ENCODE measurements around the gene TMEM179B. TPM values are rescaled to one million over a fixed set of nuclear protein-coding genes. Genes with fewer than 3 reads are reported as not detected.

The TMEM179B gene
- polyA plus RNA-seq, 3 donors from 2014 or later = 162 to 290 (median 174) TPM

DNA sequence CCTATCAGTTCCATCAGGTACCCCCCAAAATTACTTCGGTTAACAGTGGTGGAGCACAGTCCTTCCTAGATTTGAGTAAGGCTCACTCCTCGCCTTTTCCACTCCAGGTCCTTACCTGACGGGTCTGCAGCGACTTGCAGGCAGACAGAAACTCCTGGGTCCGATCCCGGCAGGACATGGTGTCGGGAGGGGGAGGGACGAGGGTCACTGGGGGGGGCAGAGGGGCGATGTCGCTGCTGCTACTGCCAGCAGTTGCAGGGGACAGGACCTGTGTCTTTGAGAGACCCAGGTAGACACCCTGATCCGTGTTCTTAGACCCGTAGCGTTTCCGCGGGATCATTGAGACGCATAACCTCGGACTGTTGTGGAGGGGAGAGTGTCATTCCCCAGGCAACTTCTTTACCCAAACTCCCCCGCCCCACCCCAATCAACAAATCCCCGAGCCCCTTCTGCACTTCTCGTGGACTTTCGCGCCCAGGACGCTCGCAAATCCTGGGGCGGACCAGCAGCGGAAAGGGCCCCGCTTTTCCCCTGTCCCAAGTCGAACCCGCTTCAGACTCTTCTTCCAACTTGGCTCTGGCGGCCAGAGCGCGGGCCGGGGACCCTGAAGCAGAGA, 43.8 kb downstream of the TMEM179B start:
- Mint-ChIP-seq H3K4me1 (peaks cover 30 to 55% of the 10 kb centered on the region in 2 donors), H3K9me3 (no peaks in the 10 kb centered on the region), H3K27me3 (ENCODE audit: low read depth in 3 of 3) (peaks cover 5 to 10% (median 6%) of the 10 kb centered on the region in 3 donors), H3K27ac (peak overlapping the region; percentile 95 to 100 (median 98)), H3K4me3 (peak overlapping the region; percentile 93 to 97 (median 95)), H3K36me3 (peaks cover 6 to 18% (median 8%) of the 10 kb centered on the region in 3 donors)
- DNase-seq = no peak

DNA sequence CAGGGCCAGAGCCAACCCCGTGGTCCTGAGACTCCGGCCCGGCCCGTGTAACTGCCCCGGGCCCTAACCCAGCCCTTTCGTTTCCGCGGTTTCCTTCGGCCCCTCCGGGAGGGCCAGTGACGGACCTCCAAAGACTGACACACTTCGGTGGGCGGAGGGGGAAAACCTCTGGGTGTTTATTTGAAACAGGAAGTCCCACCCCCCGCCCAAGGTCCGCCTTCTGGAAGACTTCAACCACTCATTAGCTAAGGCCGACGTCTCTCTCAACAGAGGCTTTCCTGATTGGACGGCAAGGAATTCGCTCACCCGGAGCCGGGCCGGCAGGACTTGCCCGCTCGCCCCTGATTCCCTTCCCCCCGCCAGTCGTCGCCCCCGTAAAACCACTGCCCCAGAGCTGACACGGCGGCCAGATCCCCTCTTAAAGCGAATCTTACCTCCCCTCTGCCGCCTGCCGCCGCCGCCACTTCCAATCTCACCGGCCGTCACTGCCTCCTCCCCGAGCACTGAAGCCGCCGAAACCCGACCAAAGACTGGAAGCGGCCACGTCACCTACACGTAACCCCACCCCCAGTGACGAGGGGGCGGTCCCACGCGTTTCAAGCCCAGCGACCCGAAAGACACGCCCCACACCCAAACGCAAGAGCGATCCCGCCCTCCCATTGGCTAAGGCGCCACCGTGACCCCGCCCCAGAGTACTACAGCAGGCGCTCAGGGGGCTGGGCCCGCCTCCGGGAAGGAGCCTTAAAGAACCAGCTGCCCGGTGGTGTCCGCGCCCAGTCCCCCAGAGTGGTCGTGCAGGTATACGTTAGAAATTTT, 44.5 kb downstream of the TMEM179B start, which contains the start of gene STX5:
STX5 (minus strand) TSS at position 532 of the 816 bp plus-strand sequence. CDS start 808 bp downstream, outside the sequence.
- Mint-ChIP-seq H3K4me1 (peaks cover 34 to 55% of the 10 kb centered on the region in 2 donors), H3K36me3 (peaks cover 6 to 21% (median 8%) of the 10 kb centered on the region in 3 donors), H3K27me3 (ENCODE audit: low read depth in 3 of 3) (peaks cover 5 to 10% (median 8%) of the 10 kb centered on the region in 3 donors)

DNA sequence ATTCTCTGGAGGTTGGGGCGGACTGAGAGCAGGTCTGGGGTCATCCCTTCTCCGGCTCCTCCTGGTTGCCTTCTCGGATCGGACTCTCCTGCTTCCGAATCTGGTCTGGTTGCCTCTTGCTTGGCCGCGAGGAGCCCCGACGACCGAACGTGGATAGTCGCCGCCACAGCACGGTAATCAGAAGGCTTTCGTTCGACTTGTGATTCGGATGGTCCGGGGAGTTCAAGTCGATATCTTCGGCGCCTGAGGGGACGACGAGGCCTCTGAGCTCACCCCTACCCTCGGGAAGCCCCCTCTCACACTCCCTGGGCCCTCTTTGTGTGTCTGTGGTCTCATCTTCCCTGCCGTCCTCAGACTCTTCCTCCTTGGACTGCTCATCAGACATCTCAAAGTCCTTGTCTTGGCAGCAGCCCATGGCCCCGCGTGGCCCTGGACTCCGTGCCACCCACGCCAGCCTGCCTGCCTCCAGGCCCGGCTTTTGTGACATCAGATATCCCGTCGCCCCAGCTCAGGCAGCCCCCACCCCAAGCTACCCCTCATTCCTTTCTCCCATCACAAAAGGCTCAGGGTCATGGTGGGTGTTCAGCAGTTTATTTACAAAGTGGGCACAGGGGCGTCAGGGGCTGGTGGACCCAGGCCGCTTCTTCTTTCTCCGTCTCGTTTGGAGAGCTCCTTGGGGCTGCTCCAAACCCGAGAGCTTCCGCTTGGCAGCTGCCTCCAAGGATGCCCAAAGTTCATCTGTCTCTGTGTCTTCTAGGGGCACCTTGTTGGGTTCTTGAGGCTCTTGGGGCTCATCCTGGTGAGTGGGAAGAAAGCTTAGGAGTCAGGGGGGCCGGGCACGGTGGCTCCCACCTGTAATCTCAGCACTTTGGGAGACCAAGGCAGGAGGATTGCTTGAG, 45.4 kb downstream of the TMEM179B start, which contains the start of gene TEX54:
TEX54 (minus strand) TSS at position 506 of the 899 bp plus-strand sequence.
- peak within 1 kb of the TSS; percentile 93 to 97 (median 95) for H3K4me3 Mint-ChIP-seq
- H3K27ac Mint-ChIP-seq = peak within 1 kb of the TSS; percentile 95 to 100 (median 98)
- no peak for DNase-seq
- H3K9me3 Mint-ChIP-seq = no peaks in the 10 kb centered on the region
- peaks cover 2 to 15% (median 4%) of the 10 kb centered on the region in 3 donors for H3K36me3 Mint-ChIP-seq
- H3K4me1 Mint-ChIP-seq = peaks cover 34 to 51% of the 10 kb centered on the region in 2 donors
- peaks cover 5 to 10% (median 8%) of the 10 kb centered on the region in 3 donors for H3K27me3 Mint-ChIP-seq (ENCODE audit: low read depth in 3 of 3)

More for the DNA sequence above, 44.5 kb downstream of the TMEM179B start, which contains the start of gene STX5:
- DNase-seq = peak; percentile 100
- H3K27ac Mint-ChIP-seq = peak within 1 kb of the TSS; percentile 95 to 100 (median 98)
- H3K9me3 Mint-ChIP-seq = no peaks in the 10 kb centered on the region
- peak within 1 kb of the TSS; percentile 93 to 97 (median 95) for H3K4me3 Mint-ChIP-seq

DNA sequence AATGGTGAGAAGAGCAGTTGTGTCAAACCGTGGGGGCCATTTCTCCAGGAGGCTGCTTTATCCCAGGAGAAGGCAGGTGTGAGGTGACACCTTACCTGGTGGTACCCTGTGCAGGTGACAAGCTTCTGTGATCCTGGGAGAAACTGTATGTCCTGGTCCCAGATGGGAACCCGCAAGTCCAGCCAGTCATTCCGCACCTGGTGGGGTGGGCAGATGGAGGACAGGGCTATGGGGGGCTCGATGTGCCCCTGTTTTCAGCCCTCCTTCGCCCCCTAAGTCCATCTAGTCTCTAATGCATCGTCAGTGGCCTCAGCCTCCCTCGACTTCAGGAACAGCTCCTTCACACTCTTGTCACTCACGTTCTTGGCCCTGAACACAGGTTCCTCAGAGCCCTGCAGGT, 48.1 kb downstream of the TMEM179B start:
- no peak for DNase-seq
- Mint-ChIP-seq H3K27me3 (ENCODE audit: low read depth in 3 of 3) (peaks cover 5 to 17% (median 13%) of the 10 kb centered on the region in 3 donors), H3K36me3 (peaks cover 3 to 15% (median 4%) of the 10 kb centered on the region in 3 donors), H3K4me1 (peaks cover 46 to 53% of the 10 kb centered on the region in 2 donors), H3K9me3 (no peaks in the 10 kb centered on the region), H3K4me3 (peak overlapping the region in 1 of 5 donors; percentile 25), H3K27ac (peak overlapping the region in 1 of 6 donors; percentile 51)

DNA sequence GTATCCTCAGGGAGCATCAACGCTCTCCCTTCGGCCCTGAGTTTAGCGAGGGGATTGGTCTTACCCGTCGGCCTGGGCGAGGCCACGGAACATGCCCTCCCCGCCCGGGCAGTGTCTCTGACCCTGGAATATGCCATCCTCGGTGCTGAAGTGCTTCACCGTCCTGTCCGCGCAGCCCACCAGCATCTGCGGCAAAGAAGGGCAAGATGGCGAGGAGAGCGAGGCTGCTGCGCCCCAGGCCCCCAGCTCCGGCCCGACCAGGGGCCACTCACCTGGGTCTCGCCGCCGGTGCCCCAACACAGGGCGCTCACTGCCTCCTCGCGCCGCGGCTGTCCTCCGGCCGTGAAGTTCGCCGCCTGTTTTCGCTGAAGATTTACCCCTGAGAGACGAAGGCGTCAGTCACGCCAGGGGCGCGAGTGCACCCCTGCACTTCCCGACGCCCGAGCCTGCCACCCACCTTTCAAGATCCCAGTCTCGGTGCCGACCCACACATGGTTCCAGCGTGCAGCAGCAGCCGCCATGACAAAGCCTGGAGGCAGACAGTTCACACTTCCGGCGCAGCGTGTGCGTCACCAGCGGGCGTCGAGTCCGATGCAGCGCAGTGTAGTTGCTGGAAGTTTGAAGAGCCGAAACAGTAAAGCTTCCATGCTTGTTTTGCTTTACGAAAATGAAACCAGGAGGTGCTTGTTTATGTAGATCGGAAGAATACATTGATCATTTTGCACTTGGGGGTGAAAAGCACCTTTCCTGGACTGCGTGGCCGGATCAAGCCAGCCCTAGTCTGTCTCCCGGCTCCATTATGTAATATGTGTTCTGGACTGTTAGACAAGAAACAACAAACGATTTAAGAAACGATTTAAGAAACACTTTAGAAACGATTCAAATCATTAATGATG, 52.1 kb downstream of the TMEM179B start, which contains the start of gene WDR74:
WDR74 (minus strand) TSS at position 541 of the 896 bp plus-strand sequence; CDS start at position 521, 20 bp downstream.
- peaks cover 28 to 33% of the 10 kb centered on the region in 2 donors for H3K4me1 Mint-ChIP-seq
- peaks cover 3 to 15% (median 4%) of the 10 kb centered on the region in 3 donors for H3K36me3 Mint-ChIP-seq
- peak within 1 kb of the TSS in 1 of 6 donors; percentile 87 for H3K27ac Mint-ChIP-seq
- peaks cover 0 to 7% (median 7%) of the 10 kb centered on the region in 3 donors for H3K27me3 Mint-ChIP-seq (ENCODE audit: low read depth in 3 of 3)
- DNase-seq = peak; percentile 88 to 91 (median 90)
- H3K4me3 Mint-ChIP-seq = peak within 1 kb of the TSS in 1 of 5 donors; percentile 21
- H3K9me3 Mint-ChIP-seq = no peaks in the 10 kb centered on the region

Other genes starting within 250 kb of the TMEM179B start
- gene AHNAK, start 240.6 kb upstream of the TMEM179B start, polyA plus RNA-seq = 100 to 1,000 TPM in 1 of 3 donors, 10 to 100 TPM in 2; 45.0 to 217 (median 57.2) TPM
- 100 to 1,000 TPM; 628 to 849 (median 821) TPM for gene EEF1G, start 213.5 kb upstream of the TMEM179B start, polyA plus RNA-seq
- gene TUT1, start 195.9 kb upstream of the TMEM179B start, polyA plus RNA-seq = 10 to 100 TPM in 2 of 3 donors, 1 to 10 TPM in 1; 7.3 to 16.2 (median 12.5) TPM
- 10 to 100 TPM in 2 of 3 donors, 1 to 10 TPM in 1; 9.7 to 48.4 (median 22.4) TPM for gene MTA2, start 185.5 kb upstream of the TMEM179B start, polyA plus RNA-seq
- 10 to 100 TPM; 15.9 to 25.8 (median 17.9) TPM for gene EML3, start 174.6 kb upstream of the TMEM179B start, polyA plus RNA-seq
- gene ROM1, start 174.1 kb upstream of the TMEM179B start, polyA plus RNA-seq = 1 to 10 TPM in 2 of 3 donors, under 1 TPM in 1; 0.17 to 2.1 (median 1.6) TPM
- gene B3GAT3, start 165.4 kb upstream of the TMEM179B start, polyA plus RNA-seq = 10 to 100 TPM; 35.5 to 54.1 (median 49.7) TPM
- gene GANAB, start 140.8 kb upstream of the TMEM179B start, polyA plus RNA-seq = 100 to 1,000 TPM; 135 to 246 (median 167) TPM
- gene INTS5, start 134.1 kb upstream of the TMEM179B start, polyA plus RNA-seq = 10 to 100 TPM; 19.1 to 43.9 (median 22.4) TPM
- 100 to 1,000 TPM; 125 to 152 (median 136) TPM for gene C11orf98, start 122.2 kb upstream of the TMEM179B start, polyA plus RNA-seq
- gene CSKMT, start 122.1 kb upstream of the TMEM179B start, polyA plus RNA-seq = 1 to 10 TPM in 2 of 3 donors, not detected in 1; 2.1 to 4.4 TPM
- 10 to 100 TPM; 13.9 to 18.0 (median 14.0) TPM for gene UQCC3, start 115.7 kb upstream of the TMEM179B start, polyA plus RNA-seq
- gene LBHD1, start 115.1 kb upstream of the TMEM179B start, polyA plus RNA-seq = 10 to 100 TPM in 1 of 3 donors, 1 to 10 TPM in 2; 6.3 to 11.4 (median 6.5) TPM
- 100 to 1,000 TPM in 2 of 3 donors, 10 to 100 TPM in 1; 93.1 to 152 (median 152) TPM for gene UBXN1, start 108.3 kb upstream of the TMEM179B start, polyA plus RNA-seq
- gene LRRN4CL, start 97.9 kb upstream of the TMEM179B start, polyA plus RNA-seq = not detected
- 10 to 100 TPM; 52.5 to 54.1 (median 53.6) TPM for gene BSCL2, start 80.0 kb upstream of the TMEM179B start, polyA plus RNA-seq
- not detected for gene GNG3, start 79.7 kb upstream of the TMEM179B start, polyA plus RNA-seq
- 1 to 10 TPM in 2 of 3 donors, under 1 TPM in 1; 0.97 to 4.8 (median 1.1) TPM for gene HNRNPUL2, start 59.9 kb upstream of the TMEM179B start, polyA plus RNA-seq
- 10 to 100 TPM; 11.2 to 19.0 (median 14.5) TPM for gene TTC9C, start 58.9 kb upstream of the TMEM179B start, polyA plus RNA-seq
- 10 to 100 TPM in 1 of 3 donors, 1 to 10 TPM in 2; 4.1 to 14.2 (median 5.5) TPM for gene ZBTB3, start 33.2 kb upstream of the TMEM179B start, polyA plus RNA-seq
- gene POLR2G, start 25.8 kb upstream of the TMEM179B start, polyA plus RNA-seq = 100 to 1,000 TPM; 397 to 564 (median 472) TPM
- gene TAF6L, start 16.0 kb upstream of the TMEM179B start, polyA plus RNA-seq = 1 to 10 TPM; 3.8 to 9.6 (median 7.3) TPM
- 10 to 100 TPM; 47.9 to 69.7 (median 63.2) TPM for gene TMEM223, start 4.6 kb downstream of the TMEM179B start, polyA plus RNA-seq
- gene NXF1, start 18.0 kb downstream of the TMEM179B start, polyA plus RNA-seq = 10 to 100 TPM; 42.9 to 73.3 (median 66.0) TPM
- 10 to 100 TPM; 46.9 to 47.7 (median 47.6) TPM for gene STX5, start 44.6 kb downstream of the TMEM179B start, polyA plus RNA-seq
- 1 to 10 TPM in 2 of 3 donors, not detected in 1; 2.0 to 3.1 TPM for gene TEX54, start 45.4 kb downstream of the TMEM179B start, polyA plus RNA-seq
- gene WDR74, start 52.2 kb downstream of the TMEM179B start, polyA plus RNA-seq = 10 to 100 TPM; 28.8 to 39.0 (median 31.9) TPM
- 100 to 1,000 TPM; 134 to 162 (median 156) TPM for gene SLC3A2, start 93.5 kb downstream of the TMEM179B start, polyA plus RNA-seq
- gene CHRM1, start 134.0 kb downstream of the TMEM179B start, polyA plus RNA-seq = not detected
- not detected for gene SLC22A6, start 197.6 kb downstream of the TMEM179B start, polyA plus RNA-seq
- not detected for gene SLC22A8, start 228.4 kb downstream of the TMEM179B start, polyA plus RNA-seq

Measured in immature natural killer cell (primary cell).